ENCODE measurements around the gene NRXN3. TPM values are rescaled to one million over a fixed set of nuclear protein-coding genes. Genes with fewer than 3 reads are reported as not detected.
"Not testable (repeated sequence)": the region's sequence is repeated elsewhere in the genome, so short reads cannot be mapped to it uniquely, and the experiment has no call there.

The NRXN3 gene
- polyA plus RNA-seq, 1 donor (not counting 4 experiments of a cell fraction or from before 2014, with no cell fraction given) = 0.89 TPM

- Histone ChIP-seq H2AFZ (ENCODE audit: control insufficient read depth, low read length) (no peak overlapping the region), H3K9ac (ENCODE audit: control insufficient read depth, extremely low read depth, insufficient read depth, low read length) (no peak overlapping the region), H3K27me3 (ENCODE audit: control insufficient read depth, extremely low read depth, insufficient read depth, low read length) (no peaks in the 10 kb centered on the region), H4K20me1 (ENCODE audit: control insufficient read depth, extremely low read depth, insufficient read depth, low read length) (no peaks in the 10 kb centered on the region), H3K4me2 (ENCODE audit: control insufficient read depth, extremely low read depth, insufficient read depth, low read depth, low read length) (no peak overlapping the region), H3K4me3 (ENCODE audit: control insufficient read depth in 2 of 3, extremely low read depth in 1 of 3, insufficient read depth in 2 of 3, low read depth in 1 of 3, low read length in 3 of 3) (no peak overlapping the region), H3K79me2 (ENCODE audit: control insufficient read depth, insufficient read depth, low read length) (no peaks in the 10 kb centered on the region), H3K9me3 (ENCODE audit: control insufficient read depth, low read depth, low read length) (no peaks in the 10 kb centered on the region), H3K27ac (ENCODE audit: control insufficient read depth, insufficient read depth, low read length) (no peak overlapping the region), H3K4me1 (ENCODE audit: control insufficient read depth, extremely low read depth, insufficient read depth, low read length) (no peaks in the 10 kb centered on the region), H3K9me1 (ENCODE audit: control insufficient read depth, extremely low read depth, insufficient read depth, low read length) (no peaks in the 10 kb centered on the region), H3K36me3 (ENCODE audit: control insufficient read depth in 2 of 2, extremely low read depth in 1 of 2, insufficient read depth in 2 of 2, low read length in 2 of 2) (no peaks in the 10 kb centered on the region)
- dilution Hi-C loops (cut with MboI; ENCODE audit: extremely low pct_ligation_motif_present, low sequenced_read_pairs) = no loop called here
- no peak for DNase-seq (ENCODE audit: low read depth, low spot score)
- FAIRE-seq = no peak
- TF ChIP-seq EZH2 (IDR thresholded peaks at IDR 0.05; ENCODE audit: low read length) (no peak), CTCF (optimal IDR thresholded peaks at IDR 0.05 in 1 of 3, IDR thresholded peaks at IDR 0.05 in 1 of 3, conservative IDR thresholded peaks at IDR 0.05 in 1 of 3; ENCODE audit: extremely low read depth in 1 of 3, insufficient read depth in 2 of 3, low read length in 3 of 3) (no peak)
These were observed 364.9 kb downstream of the NRXN3 start for GRCh38 chr14:78535041-78535440.

DNA sequence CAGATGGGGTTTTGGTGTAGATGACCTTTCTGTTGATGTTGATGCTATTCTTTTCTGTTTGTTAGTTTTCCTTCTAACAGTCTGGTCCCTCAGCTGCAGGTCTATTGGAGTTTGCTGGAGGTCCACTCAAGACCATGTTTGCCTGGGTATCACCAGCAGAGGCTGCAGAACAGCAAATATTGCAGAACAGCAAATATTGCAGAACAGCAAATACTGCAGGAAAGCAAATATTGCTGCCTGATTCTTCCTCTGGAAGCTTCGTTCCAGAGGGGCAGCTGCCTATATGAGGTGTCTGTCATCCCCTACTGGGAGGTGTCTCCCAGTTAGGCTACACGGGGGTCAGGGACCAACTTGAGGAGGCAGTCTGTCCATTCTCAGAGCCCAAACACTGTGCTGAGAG, 371.6 kb downstream of the NRXN3 start:
- H3K9me1 ChIP-seq (ENCODE audit: control insufficient read depth, extremely low read depth, insufficient read depth, low read length); H3K27ac ChIP-seq (ENCODE audit: control insufficient read depth, insufficient read depth, low read length); H3K4me1 ChIP-seq (ENCODE audit: control insufficient read depth, extremely low read depth, insufficient read depth, low read length); FAIRE-seq; H3K9ac ChIP-seq (ENCODE audit: control insufficient read depth, extremely low read depth, insufficient read depth, low read length); H3K4me3 ChIP-seq (ENCODE audit: control insufficient read depth in 2 of 3, extremely low read depth in 1 of 3, insufficient read depth in 2 of 3, low read depth in 1 of 3, low read length in 3 of 3); H3K27me3 ChIP-seq (ENCODE audit: control insufficient read depth, extremely low read depth, insufficient read depth, low read length); H3K4me2 ChIP-seq (ENCODE audit: control insufficient read depth, extremely low read depth, insufficient read depth, low read depth, low read length); H3K36me3 ChIP-seq (ENCODE audit: control insufficient read depth in 2 of 2, extremely low read depth in 1 of 2, insufficient read depth in 2 of 2, low read length in 2 of 2); dilution Hi-C loops (cut with MboI; ENCODE audit: extremely low pct_ligation_motif_present, low sequenced_read_pairs); H3K9me3 ChIP-seq (ENCODE audit: control insufficient read depth, low read depth, low read length); DNase-seq (ENCODE audit: low read depth, low spot score); H3K79me2 ChIP-seq (ENCODE audit: control insufficient read depth, insufficient read depth, low read length); H4K20me1 ChIP-seq (ENCODE audit: control insufficient read depth, extremely low read depth, insufficient read depth, low read length); H2AFZ ChIP-seq (ENCODE audit: control insufficient read depth, low read length): not testable (repeated sequence)

DNA sequence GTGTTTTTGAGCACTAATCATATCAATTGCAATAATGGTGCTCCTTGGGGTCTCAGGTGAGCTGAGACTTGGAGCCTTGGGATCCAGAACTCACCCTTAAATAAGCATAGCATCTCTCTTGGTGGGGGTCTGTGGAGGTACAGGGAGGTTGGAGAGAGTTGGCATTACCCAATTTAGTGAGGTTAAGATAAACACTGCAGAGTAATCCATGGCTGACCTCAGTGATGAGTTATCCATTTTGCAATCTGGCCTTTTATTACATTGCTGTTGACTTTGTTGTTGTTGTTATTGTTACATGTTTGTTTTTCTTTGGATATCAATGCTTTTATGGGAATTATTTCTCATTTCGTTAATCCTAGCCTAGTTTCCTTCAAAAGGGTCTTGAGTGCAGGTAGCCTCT, 373.3 kb downstream of the NRXN3 start:
- dilution Hi-C loops (cut with MboI; ENCODE audit: extremely low pct_ligation_motif_present, low sequenced_read_pairs) = no loop called here
- TF ChIP-seq EZH2 (IDR thresholded peaks at IDR 0.05; ENCODE audit: low read length) (no peak), CTCF (optimal IDR thresholded peaks at IDR 0.05 in 1 of 3, IDR thresholded peaks at IDR 0.05 in 1 of 3, conservative IDR thresholded peaks at IDR 0.05 in 1 of 3; ENCODE audit: extremely low read depth in 1 of 3, insufficient read depth in 2 of 3, low read length in 3 of 3) (no peak)
- no peak for FAIRE-seq

More for the DNA sequence above, 373.3 kb downstream of the NRXN3 start:
- no peaks in the 10 kb centered on the region for H3K9me3 ChIP-seq (ENCODE audit: control insufficient read depth, low read depth, low read length)
- H3K4me2 ChIP-seq (ENCODE audit: control insufficient read depth, extremely low read depth, insufficient read depth, low read depth, low read length) = no peak overlapping the region
- DNase-seq (ENCODE audit: low read depth, low spot score) = no peak
- no peaks in the 10 kb centered on the region for H4K20me1 ChIP-seq (ENCODE audit: control insufficient read depth, extremely low read depth, insufficient read depth, low read length)
- no peak overlapping the region for H2AFZ ChIP-seq (ENCODE audit: control insufficient read depth, low read length)
- H3K79me2 ChIP-seq (ENCODE audit: control insufficient read depth, insufficient read depth, low read length) = no peaks in the 10 kb centered on the region
- no peaks in the 10 kb centered on the region for H3K4me1 ChIP-seq (ENCODE audit: control insufficient read depth, extremely low read depth, insufficient read depth, low read length)
- H3K4me3 ChIP-seq (ENCODE audit: control insufficient read depth in 2 of 3, extremely low read depth in 1 of 3, insufficient read depth in 2 of 3, low read depth in 1 of 3, low read length in 3 of 3) = no peak overlapping the region
- H3K27ac ChIP-seq (ENCODE audit: control insufficient read depth, insufficient read depth, low read length) = no peak overlapping the region
- H3K27me3 ChIP-seq (ENCODE audit: control insufficient read depth, extremely low read depth, insufficient read depth, low read length) = no peaks in the 10 kb centered on the region
- H3K9me1 ChIP-seq (ENCODE audit: control insufficient read depth, extremely low read depth, insufficient read depth, low read length) = no peaks in the 10 kb centered on the region
- H3K9ac ChIP-seq (ENCODE audit: control insufficient read depth, extremely low read depth, insufficient read depth, low read length) = no peak overlapping the region
- H3K36me3 ChIP-seq (ENCODE audit: control insufficient read depth in 2 of 2, extremely low read depth in 1 of 2, insufficient read depth in 2 of 2, low read length in 2 of 2) = no peaks in the 10 kb centered on the region
